Measurements from ENCODE around the gene HSF2BP. TPM values are rescaled to one million over a fixed set of nuclear protein-coding genes. Genes with fewer than 3 reads are reported as not detected.
A peak's percentile ranks its signal among the peaks of the same experiment; 100 is the strongest.
"Not testable (repeated sequence)": the region's sequence is repeated elsewhere in the genome, so short reads cannot be mapped to it uniquely, and the experiment has no call there.

The HSF2BP gene
- total RNA-seq, 1 donor from 2014 or later, result 3.4 TPM

GRCh38 chr21:43597540-43598250 lies 61.6 kb downstream of the HSF2BP start:
- no peak for TF ChIP-seq CTCF (IDR thresholded peaks at IDR 0.05)
- H3K4me3 Mint-ChIP-seq (ENCODE audit: unreplicated experiment), result no peak overlapping the region
- no peaks in the 10 kb centered on the region for H3K27me3 Mint-ChIP-seq (ENCODE audit: unreplicated experiment)
- peak overlapping the region; percentile 93 for H3K27ac Mint-ChIP-seq (ENCODE audit: unreplicated experiment)
- H3K9me3 Mint-ChIP-seq (ENCODE audit: unreplicated experiment), result no peaks in the 10 kb centered on the region
- peaks cover 39% of the 10 kb centered on the region for H3K4me1 Mint-ChIP-seq (ENCODE audit: unreplicated experiment)
- DNase-seq (ENCODE audit: extremely low spot score, unreplicated experiment), result no peak
- H3K36me3 Mint-ChIP-seq (ENCODE audit: unreplicated experiment), result peaks cover 3% of the 10 kb centered on the region

- no peaks in the 10 kb centered on the region for H3K27me3 Mint-ChIP-seq (ENCODE audit: unreplicated experiment)
- H3K4me1 Mint-ChIP-seq (ENCODE audit: unreplicated experiment), result peaks cover 43% of the 10 kb centered on the region
- no peak for DNase-seq (ENCODE audit: extremely low spot score, unreplicated experiment)
- TF ChIP-seq CTCF (IDR thresholded peaks at IDR 0.05), result no peak
- no peaks in the 10 kb centered on the region for H3K9me3 Mint-ChIP-seq (ENCODE audit: unreplicated experiment)
- peaks cover 3% of the 10 kb centered on the region for H3K36me3 Mint-ChIP-seq (ENCODE audit: unreplicated experiment)
- H3K27ac Mint-ChIP-seq (ENCODE audit: unreplicated experiment), result peak overlapping the region; percentile 92
- no peak overlapping the region for H3K4me3 Mint-ChIP-seq (ENCODE audit: unreplicated experiment)
These were observed 62.2 kb downstream of the HSF2BP start for GRCh38 chr21:43597052-43597451.

- Mint-ChIP-seq H3K9me3 (ENCODE audit: unreplicated experiment) (no peaks in the 10 kb centered on the region), H3K27me3 (ENCODE audit: unreplicated experiment) (no peaks in the 10 kb centered on the region), H3K4me3 (ENCODE audit: unreplicated experiment) (no peak overlapping the region), H3K4me1 (ENCODE audit: unreplicated experiment) (peaks cover 44% of the 10 kb centered on the region), H3K36me3 (ENCODE audit: unreplicated experiment) (peaks cover 3% of the 10 kb centered on the region), H3K27ac (ENCODE audit: unreplicated experiment) (peak overlapping the region; percentile 92)
- no peak for TF ChIP-seq CTCF (IDR thresholded peaks at IDR 0.05)
- no peak for DNase-seq (ENCODE audit: extremely low spot score, unreplicated experiment)
These were observed 62.7 kb downstream of the HSF2BP start for GRCh38 chr21:43596616-43597015.

GRCh38 chr21:43595769-43596168 lies 63.5 kb downstream of the HSF2BP start:
- not testable (repeated sequence) for H3K27me3 Mint-ChIP-seq (ENCODE audit: unreplicated experiment); H3K9me3 Mint-ChIP-seq (ENCODE audit: unreplicated experiment); H3K4me3 Mint-ChIP-seq (ENCODE audit: unreplicated experiment); DNase-seq (ENCODE audit: extremely low spot score, unreplicated experiment); H3K36me3 Mint-ChIP-seq (ENCODE audit: unreplicated experiment)
- Mint-ChIP-seq H3K4me1 (ENCODE audit: unreplicated experiment) (peaks cover 45% of the 10 kb centered on the region), H3K27ac (ENCODE audit: unreplicated experiment) (peak overlapping the region; percentile 92)

GRCh38 chr21:43593078-43593477 lies 66.2 kb downstream of the HSF2BP start:
- no peak for TF ChIP-seq CTCF (IDR thresholded peaks at IDR 0.05)
- H3K4me1 Mint-ChIP-seq (ENCODE audit: unreplicated experiment), result peaks cover 69% of the 10 kb centered on the region

More at GRCh38 chr21:43593078-43593477, 66.2 kb downstream of the HSF2BP start:
- Mint-ChIP-seq H3K9me3 (ENCODE audit: unreplicated experiment) (no peaks in the 10 kb centered on the region), H3K27ac (ENCODE audit: unreplicated experiment) (peak overlapping the region; percentile 77), H3K27me3 (ENCODE audit: unreplicated experiment) (no peaks in the 10 kb centered on the region), H3K36me3 (ENCODE audit: unreplicated experiment) (peaks cover 6% of the 10 kb centered on the region), H3K4me3 (ENCODE audit: unreplicated experiment) (no peak overlapping the region)
- no peak for DNase-seq (ENCODE audit: extremely low spot score, unreplicated experiment)
